Hepatocyte (in vitro differentiated cells): ENCODE results near the gene SLC22A23. TPM values are rescaled to one million over a fixed set of nuclear protein-coding genes. Genes with fewer than 3 reads are reported as not detected.

Experiments
- DNase-seq: peaks from one replicate; pipeline ENCODE4 v3.0.0-alpha.2; 2016; ENCODE audit warnings: low spot score
- H2AFZ ChIP-seq: fragments of 200-600 bp; sonication (generic); 2 replicates; pipeline ENCODE4 v1.6.0; 2016; ENCODE audit warnings: antibody characterized with exemption, mild to moderate bottlenecking
- H3K27ac ChIP-seq: fragments of 200-600 bp; sonication (generic); 2 replicates; pipeline ENCODE4 v1.5.1; 2016; ENCODE audit warnings: mild to moderate bottlenecking
- H3K27me3 ChIP-seq: fragments of 200-600 bp; sonication (generic); 2 replicates; pipeline ENCODE4 v1.6.1; 2016
- H3K36me3 ChIP-seq: fragments of 200-600 bp; sonication (generic); replicated peaks from 2 replicates; pipeline ENCODE4 v1.5.1; 2016; ENCODE audit warnings: low read depth; ENCODE audit not compliant: insufficient read depth
- H3K4me1 ChIP-seq: fragments of 200-600 bp; sonication (generic); 2 replicates; pipeline ENCODE4 v1.5.1; 2016; ENCODE audit warnings: mild to moderate bottlenecking, moderate library complexity; ENCODE audit not compliant: insufficient read depth
- H3K4me2 ChIP-seq: fragments of 200-600 bp; sonication (generic); 2 replicates; pipeline ENCODE4 v1.6.0; 2016
- H3K4me3 ChIP-seq: fragments of 200-600 bp; sonication (generic); 2 replicates; pipeline ENCODE4 v1.5.1; 2016; ENCODE audit warnings: mild to moderate bottlenecking
- H3K79me2 ChIP-seq: fragments of 200-600 bp; sonication (generic); 2 replicates; pipeline ENCODE4 v1.6.0; 2017; ENCODE audit warnings: mild to moderate bottlenecking
- H3K9me2 ChIP-seq: fragments of 200-600 bp; sonication (generic); replicated peaks from 2 replicates; pipeline ENCODE4 v1.6.0; 2017; ENCODE audit warnings: mild to moderate bottlenecking; ENCODE audit not compliant: insufficient read depth
- H3K9me3 ChIP-seq: fragments of 200-600 bp; sonication (generic); 2 replicates; pipeline ENCODE4 v1.5.1; 2016; ENCODE audit warnings: low read depth, mild to moderate bottlenecking
- H4K20me1 ChIP-seq: fragments of 200-600 bp; sonication (generic); 2 replicates; pipeline ENCODE4 v1.6.0; 2016; ENCODE audit warnings: mild to moderate bottlenecking; ENCODE audit not compliant: insufficient read depth, poor library complexity, severe bottlenecking
- CTCF ChIP-seq: fragments of 200-600 bp; sonication (generic); IDR thresholded peaks from 2 replicates; pipeline ENCODE4 v1.5.1; 2016; ENCODE audit warnings: antibody characterized with exemption, mild to moderate bottlenecking; ENCODE audit not compliant: poor library complexity
- EZH2 ChIP-seq: fragments of 200-600 bp; sonication (generic); IDR thresholded peaks from 2 replicates; pipeline ENCODE4 v1.6.1; 2016; ENCODE audit warnings: antibody characterized with exemption, mild to moderate bottlenecking, borderline replicate concordance
- EZH2phosphoT487 ChIP-seq: fragments of 200-600 bp; sonication (generic); IDR thresholded peaks from one replicate; pipeline ENCODE4 v1.6.1; 2018; ENCODE audit warnings: antibody characterized with exemption, mild to moderate bottlenecking, low read depth, moderate library complexity; ENCODE audit not compliant: unreplicated experiment, severe bottlenecking
- WGBS: methylation state at CpG from one replicate; pipeline ENCODE4 v1.1.6; 2016; ENCODE audit warnings: low lambda C conversion rate; ENCODE audit errors: missing lambda C conversion rate; 5-methylcytosine and 5-hydroxymethylcytosine counted together
- polyA plus RNA-seq: library from polyadenylated mRNA; unstranded; fragments of >200 nt; fragmentation: Nextera tagmentation; extraction: Ambion mirVana; gene quantifications from 2 replicates; pipeline ENCODE4 v1.2.1, GENCODE V29; 2016
- total RNA-seq: library from RNA; depleted of rRNA; stranded (reverse); fragments of >200 nt; gene quantifications from 2 replicates; pipeline ENCODE4 v1.2.3, GENCODE V29; 2014

The SLC22A23 gene
- total and polyA plus RNA-seq, 2 experiments from 2014 or later, result 14.3 to 14.8 TPM

GRCh38 chr6:3499603-3500002 lies 42.8 kb upstream of the SLC22A23 start:
- no peaks in the 10 kb centered on the region for H4K20me1 ChIP-seq
- no peaks in the 10 kb centered on the region for H3K79me2 ChIP-seq
- peaks cover 7% of the 10 kb centered on the region for H3K4me1 ChIP-seq
- H3K27me3 ChIP-seq, result no peaks in the 10 kb centered on the region
- H3K4me2 ChIP-seq, result no peak overlapping the region
- DNase-seq, result no peak
- no peak overlapping the region for H3K4me3 ChIP-seq
- H2AFZ ChIP-seq, result no peak overlapping the region
- WGBS, result 60% methylated on average over 1 of the region's 1 CpG
- no peak overlapping the region for H3K27ac ChIP-seq
- no peaks in the 10 kb centered on the region for H3K36me3 ChIP-seq
- TF ChIP-seq CTCF (no peak), EZH2 (no peak), EZH2phosphoT487 (no peak)
- no peaks in the 10 kb centered on the region for H3K9me3 ChIP-seq
- no peaks in the 10 kb centered on the region for H3K9me2 ChIP-seq

GRCh38 chr6:3496395-3496794 lies 39.5 kb upstream of the SLC22A23 start:
- TF ChIP-seq CTCF (no peak), EZH2phosphoT487 (no peak), EZH2 (no peak)
- no peak overlapping the region for H3K4me2 ChIP-seq

GRCh38 chr6:3494391-3495100 lies 37.7 kb upstream of the SLC22A23 start:
- no peaks in the 10 kb centered on the region for H4K20me1 ChIP-seq
- no peak overlapping the region for H3K4me2 ChIP-seq
- TF ChIP-seq EZH2 (no peak), CTCF (no peak), EZH2phosphoT487 (no peak)
- no peaks in the 10 kb centered on the region for H3K27me3 ChIP-seq
- H3K4me3 ChIP-seq, result no peak overlapping the region
- no peaks in the 10 kb centered on the region for H3K79me2 ChIP-seq
- no peaks in the 10 kb centered on the region for H3K9me2 ChIP-seq
- no peak overlapping the region for H2AFZ ChIP-seq
- DNase-seq, result no peak
- no peaks in the 10 kb centered on the region for H3K36me3 ChIP-seq
- no peaks in the 10 kb centered on the region for H3K9me3 ChIP-seq
- WGBS, result 83% methylated on average over 7 of the region's 7 CpGs
- H3K4me1 ChIP-seq, result no peaks in the 10 kb centered on the region
- no peak overlapping the region for H3K27ac ChIP-seq

More at GRCh38 chr6:3496395-3496794, 39.5 kb upstream of the SLC22A23 start:
- Histone ChIP-seq H3K27me3 (no peaks in the 10 kb centered on the region), H3K36me3 (no peaks in the 10 kb centered on the region), H4K20me1 (no peaks in the 10 kb centered on the region), H2AFZ (no peak overlapping the region), H3K9me3 (no peaks in the 10 kb centered on the region), H3K9me2 (no peaks in the 10 kb centered on the region), H3K79me2 (no peaks in the 10 kb centered on the region), H3K4me3 (no peak overlapping the region), H3K27ac (no peak overlapping the region), H3K4me1 (no peaks in the 10 kb centered on the region)
- 94% methylated on average over 1 of the region's 1 CpG for WGBS
- DNase-seq, result no peak

- no peak for TF ChIP-seq CTCF
- no peak for TF ChIP-seq EZH2phosphoT487
- no peak for TF ChIP-seq EZH2
- H3K4me1 ChIP-seq, result no peaks in the 10 kb centered on the region
- no peak for DNase-seq
- H4K20me1 ChIP-seq, result no peaks in the 10 kb centered on the region
- no peaks in the 10 kb centered on the region for H3K9me3 ChIP-seq
- no peaks in the 10 kb centered on the region for H3K9me2 ChIP-seq
- H3K27me3 ChIP-seq, result no peaks in the 10 kb centered on the region
- no peak overlapping the region for H3K4me2 ChIP-seq
- H3K36me3 ChIP-seq, result no peaks in the 10 kb centered on the region
- no peaks in the 10 kb centered on the region for H3K79me2 ChIP-seq
- H3K4me3 ChIP-seq, result no peak overlapping the region
- no peak overlapping the region for H3K27ac ChIP-seq
- 95% methylated on average over 2 of the region's 2 CpGs for WGBS
- H2AFZ ChIP-seq, result no peak overlapping the region
Measured at GRCh38 chr6:3490625-3490980, 33.8 kb upstream of the SLC22A23 start.
